SK-N-SH (cell line): Measurements from ENCODE around the gene TPM3. TPM values are rescaled to one million over a fixed set of nuclear protein-coding genes. Genes with fewer than 3 reads are reported as not detected.
A peak's percentile ranks its signal among the peaks of the same experiment; 100 is the strongest.

ENCODE experiments used
- CTCF ChIA-PET: fragments of 300-600, 350-600 bp; formaldehyde crosslinking; extraction: SDS; loops from one replicate; lab custom pipeline; 2021; lab: Yijun Ruan, JAX
- POLR2A ChIA-PET: fragments of 350-600 bp; sonication (Branson Sonifier 250); formaldehyde crosslinking; extraction: SDS; loops from one replicate; lab custom pipeline; 2020; ENCODE audit warnings: antibody characterized with exemption, inconsistent platforms; lab: Yijun Ruan, JAX
- DNase-seq: peaks from one replicate; pipeline ENCODE4 v3.0.0; 2012
- H2AFZ ChIP-seq: fragments of 200-600 bp; sonication (generic); 2 replicates; pipeline ENCODE4 v1.8.1; 2016; ENCODE audit warnings: antibody characterized with exemption, mild to moderate bottlenecking, low read depth
- H3F3A ChIP-seq: fragments of 200-600 bp; sonication (generic); replicated peaks from 2 replicates; pipeline ENCODE3; 2016; ENCODE audit warnings: antibody characterized with exemption, mild to moderate bottlenecking; ENCODE audit not compliant: insufficient read depth
- H3K27ac ChIP-seq, 2 experiments: fragments of 200-500 bp in 1 of 2; fragments of 200-600 bp in 1 of 2; sonication (Bioruptor generic) in 1 of 2; sonication (generic), shearing (Covaris generic) in 1 of 2; 2 replicates each; pipeline versions ENCODE4 v1.5.1 to v1.6.1; 2014 to 2016; ENCODE audit warnings: low read depth in 2 of 2, inconsistent platforms in 1 of 2, low read length in 1 of 2, mild to moderate bottlenecking in 1 of 2, mixed read lengths in 1 of 2
- H3K27me3 ChIP-seq: fragments of 200-600 bp; sonication (generic), shearing (Covaris generic); 2 replicates; pipeline ENCODE4 v1.6.1; 2016; ENCODE audit warnings: mixed run types; ENCODE audit not compliant: insufficient read depth
- H3K36me3 ChIP-seq, 2 experiments: fragments of 200-500 bp in 1 of 2; fragments of 200-600 bp in 1 of 2; sonication (Bioruptor generic) in 1 of 2; sonication (generic) in 1 of 2; replicated peaks in 1 of 2; 2 replicates each; pipeline versions ENCODE3 to v1.5.1; 2014 to 2016; ENCODE audit warnings: low read length in 1 of 2, mild to moderate bottlenecking in 1 of 2; ENCODE audit not compliant: insufficient read depth in 2 of 2, control insufficient read depth in 1 of 2
- H3K4me1 ChIP-seq, 2 experiments: fragments of 200-500 bp in 1 of 2; fragments of 200-600 bp in 1 of 2; sonication (Bioruptor generic) in 1 of 2; sonication (generic), shearing (Covaris generic) in 1 of 2; 2 replicates each; pipeline versions ENCODE4 v1.5.1 to v1.6.1; 2014 to 2016; ENCODE audit warnings: low read depth in 1 of 2, low read length in 1 of 2, mixed run types in 1 of 2; ENCODE audit not compliant: insufficient read depth in 2 of 2, control insufficient read depth in 1 of 2
- H3K4me2 ChIP-seq: fragments of 200-600 bp; sonication (generic), shearing (Covaris generic); 2 replicates; pipeline ENCODE4 v1.6.1; 2017; ENCODE audit warnings: mixed run types
- H3K4me3 ChIP-seq, 2 experiments: fragments of 200-500 bp in 1 of 2; fragments of 200-600 bp in 1 of 2; sonication (Bioruptor generic) in 1 of 2; sonication (generic), shearing (Covaris generic) in 1 of 2; 2 replicates each; pipeline versions ENCODE4 v1.5.1 to v1.8.1; 2014 to 2016; ENCODE audit warnings: low read depth in 2 of 2, inconsistent platforms in 1 of 2, low read length in 1 of 2, mild to moderate bottlenecking in 1 of 2, mixed read lengths in 1 of 2, moderate library complexity in 1 of 2
- H3K79me2 ChIP-seq: fragments of 200-600 bp; sonication (generic); 2 replicates; pipeline ENCODE4 v1.8.1; 2017; ENCODE audit warnings: mild to moderate bottlenecking; ENCODE audit not compliant: insufficient read depth
- H3K9ac ChIP-seq: fragments of 200-600 bp; sonication (generic); 2 replicates; pipeline ENCODE4 v1.6.1; 2017; ENCODE audit warnings: mixed run types
- H3K9me2 ChIP-seq: fragments of 200-600 bp; sonication (generic); 2 replicates; pipeline ENCODE4 v1.6.1; 2017; ENCODE audit warnings: mixed run types
- H3K9me3 ChIP-seq: fragments of 200-600 bp; sonication (generic); 2 replicates; pipeline ENCODE4 v1.6.1; 2017; ENCODE audit warnings: mixed run types, mild to moderate bottlenecking, moderate library complexity
- H4K20me1 ChIP-seq: fragments of 200-600 bp; sonication (generic); 2 replicates; pipeline ENCODE4 v1.6.1; 2017; ENCODE audit warnings: mild to moderate bottlenecking, mixed run types; ENCODE audit not compliant: insufficient read depth
- CHD2 ChIP-seq: fragments of 150-350 bp; IDR thresholded peaks from 2 replicates; pipeline ENCODE4 v1.6.1; 2018; ENCODE audit warnings: low read length; ENCODE audit not compliant: partially characterized antibody
- CTCF ChIP-seq: fragments of 200-600 bp; sonication (generic); IDR thresholded peaks from 2 replicates; pipeline ENCODE4 v1.6.1; 2017; ENCODE audit warnings: antibody characterized with exemption, mild to moderate bottlenecking, moderate library complexity
- ELF1 ChIP-seq: IDR thresholded peaks from 2 replicates; pipeline ENCODE4 v1.4.0; 2012
- EP300 ChIP-seq, 2 experiments: IDR thresholded peaks; 2 replicates each; pipeline versions ENCODE4 v1.4.0 to v1.6.1; 2012; ENCODE audit warnings: borderline replicate concordance in 1 of 2, low read depth in 1 of 2, low read length in 1 of 2
- EZH2phosphoT487 ChIP-seq: fragments of 200-600 bp; sonication (generic); IDR thresholded peaks from 2 replicates; pipeline ENCODE4 v1.6.1; 2017; ENCODE audit warnings: low read depth, mixed run types, mild to moderate bottlenecking, antibody characterized with exemption, moderate library complexity, borderline replicate concordance
- GABPA ChIP-seq: IDR thresholded peaks from 2 replicates; pipeline ENCODE4 v1.4.0; 2012; ENCODE audit warnings: low read depth, mild to moderate bottlenecking
- GATA2 ChIP-seq: sonication (generic); formaldehyde crosslinking; IDR thresholded peaks from 2 replicates; pipeline ENCODE4 v1.5.0; 2020; ENCODE audit warnings: mild to moderate bottlenecking, missing genetic modification reagents
- IRF3 ChIP-seq: fragments of 150-350 bp; IDR thresholded peaks from 2 replicates; pipeline ENCODE4 v1.6.1; 2016; ENCODE audit warnings: mild to moderate bottlenecking, low read depth, low read length
- MAX ChIP-seq: IDR thresholded peaks from 2 replicates; pipeline ENCODE4 v1.4.0; 2012; ENCODE audit warnings: low read depth
- MEF2A ChIP-seq: IDR thresholded peaks from 2 replicates; pipeline ENCODE4 v1.4.0; 2012; ENCODE audit warnings: low read depth, borderline replicate concordance
- MXI1 ChIP-seq: IDR thresholded peaks from 2 replicates; pipeline ENCODE4 v1.6.1; 2012; ENCODE audit warnings: mild to moderate bottlenecking, low read depth, low read length, improper control_type of control experiment
- RAD21 ChIP-seq: IDR thresholded peaks from 2 replicates; pipeline ENCODE4 v1.6.1; 2012; ENCODE audit warnings: mild to moderate bottlenecking, low read length
- RCOR1 ChIP-seq: fragments of 150-350 bp; IDR thresholded peaks from 2 replicates; pipeline ENCODE4 v1.6.1; 2017; ENCODE audit warnings: antibody characterized with exemption, low read length
- REST ChIP-seq: IDR thresholded peaks from 2 replicates; pipeline ENCODE4 v1.6.1; 2012; ENCODE audit warnings: mild to moderate bottlenecking, low read depth, low read length, moderate library complexity
- SIN3A ChIP-seq: IDR thresholded peaks from 2 replicates; pipeline ENCODE4 v1.6.1; 2012; ENCODE audit warnings: low read depth, mild to moderate bottlenecking, low read length, moderate library complexity, borderline replicate concordance
- SMC3 ChIP-seq: IDR thresholded peaks from 2 replicates; pipeline ENCODE4 v1.6.1; 2012; ENCODE audit warnings: low read depth, low read length, improper control_type of control experiment
- TAF1 ChIP-seq: IDR thresholded peaks from 2 replicates; pipeline ENCODE4 v1.6.1; 2012; ENCODE audit warnings: low read depth, mild to moderate bottlenecking, low read length, moderate library complexity, borderline replicate concordance
- WGBS: methylation state at CpG from one replicate; pipeline ENCODE4 v1.1.6; 2017; ENCODE audit warnings: low lambda C conversion rate; 5-methylcytosine and 5-hydroxymethylcytosine counted together
- polyA plus RNA-seq, 3 experiments: library from polyadenylated mRNA; depleted of rRNA; stranded (reverse); fragments of >200 nt; gene quantifications; 2 replicates each; pipeline ENCODE4 v1.2.3, GENCODE V29; 2012

Gene TPM3
- polyA plus RNA-seq, 1 of the 3 experiments (the other 2 are of a cell fraction), result 324 TPM

- no peaks in the 10 kb centered on the region for H3K9me3 ChIP-seq
- no peak overlapping the region for H2AFZ ChIP-seq
- H3K27me3 ChIP-seq, result no peaks in the 10 kb centered on the region
- POLR2A ChIA-PET, result no interaction called here
- no peaks in the 10 kb centered on the region for H3K9me2 ChIP-seq
- CTCF ChIA-PET, result interaction anchor here (1.0 kb wide), 2 partner anchors 13 to 86 kb away, joined by 4 to 6 read pairs; partner anchors contain the start of gene HAX1
- WGBS, result 43% methylated on average over 1 of the region's 1 CpG
- no peak overlapping the region for H3K4me2 ChIP-seq
- peaks cover 11% of the 10 kb centered on the region for H4K20me1 ChIP-seq
- H3K9ac ChIP-seq, result no peak overlapping the region
- H3K27ac ChIP-seq, result no peak overlapping the region
- TF ChIP-seq IRF3 (no peak), SIN3A (no peak), EP300 (IDR thresholded peaks at IDR 0.05; ENCODE audit: borderline replicate concordance in 1 of 2, low read depth in 1 of 2, low read length in 1 of 2) (no peak), CHD2 (no peak), GABPA (no peak), GATA2 (no peak), SMC3 (peak; percentile 38; the same call in 1 of the 2 replicates), EZH2phosphoT487 (no peak), RAD21 (peak; percentile 68), CTCF (peak; percentile 66)
- H3K4me3 ChIP-seq, result no peak overlapping the region
- H3K79me2 ChIP-seq, result peaks cover 19% of the 10 kb centered on the region
- peaks cover 11% of the 10 kb centered on the region for H3F3A ChIP-seq
- peak; percentile 58 for DNase-seq
- no peaks in the 10 kb centered on the region for H3K36me3 ChIP-seq
- peaks cover 0 to 8% of the 10 kb centered on the region in 2 experiments; a peak in 2 of 4 replicates for H3K4me1 ChIP-seq
Measured at GRCh38 chr1:154186177-154186576, 5.7 kb downstream of the TPM3 start.

GRCh38 chr1:154183046-154183915 is 8.6 kb downstream of the TPM3 start:
- Histone ChIP-seq H2AFZ (peak overlapping the region; percentile 96), H3K4me3 (peak overlapping the region; percentile 92 to 98), H3K27me3 (no peaks in the 10 kb centered on the region), H3K79me2 (peaks cover 48% of the 10 kb centered on the region), H3K9me3 (no peaks in the 10 kb centered on the region), H3K9ac (peak overlapping the region; percentile 90), H3F3A (peaks cover 11% of the 10 kb centered on the region), H3K36me3 (peaks cover 9 to 18% of the 10 kb centered on the region in 2 experiments), H3K9me2 (no peaks in the 10 kb centered on the region), H3K4me2 (peak overlapping the region; percentile 90), H3K4me1 (peaks cover 20 to 36% of the 10 kb centered on the region in 2 experiments; a peak in 3 of 4 replicates), H4K20me1 (peaks cover 40% of the 10 kb centered on the region), H3K27ac (peak overlapping the region; percentile 86 to 93)
- WGBS, result 15% methylated on average over 26 of the region's 41 CpGs
- CTCF ChIA-PET, result interaction anchor here (0.6 to 2.1 kb wide), 3 partner anchors 16 to 152 kb away, joined by 3 to 9 read pairs (median 3); no protein-coding TSS in a partner anchor
- POLR2A ChIA-PET, result interaction anchor here (0.8 to 1.2 kb wide), 2 partner anchors 10 to 203 kb away, joined by 4 to 5 read pairs; no protein-coding TSS in a partner anchor
- peak; percentile 96 for DNase-seq
- TF ChIP-seq MXI1 (peak; percentile 83), RAD21 (no peak), RCOR1 (0 out of 2 replicates have a peak, but pooled peaks have one; percentile 27), REST (0 out of 2 replicates have a peak, but pooled peaks have one; percentile 57), ELF1 (peak; percentile 92), CHD2 (peak; percentile 53), SIN3A (0 out of 2 replicates have a peak, but pooled peaks have one; percentile 46), MEF2A (no peak), TAF1 (peak; percentile 87), GABPA (peak; percentile 95), MAX (peak; percentile 89)
